GM10266 (cell line): Measurements from ENCODE around the gene FZR1.

ENCODE experiments used
- DNase-seq: peaks from one replicate; pipeline ENCODE4 v3.0.0; 2012; ENCODE audit errors: extremely low spot score
- CTCF ChIP-seq: IDR thresholded peaks from 2 replicates; pipeline ENCODE4 v1.5.1; 2012; ENCODE audit warnings: mild to moderate bottlenecking, low read depth; ENCODE audit not compliant: control insufficient read depth, insufficient read depth; ENCODE audit errors: missing control alignments

Gene FZR1

GRCh38 chr19:3499738-3500428 lies 6.2 kb upstream of the FZR1 start:
- no peak for TF ChIP-seq CTCF

GRCh38 chr19:3500429-3501101 lies 5.5 kb upstream of the FZR1 start, which contains the start of gene DOHH:
DOHH (minus strand) TSS chr19:3500674; CDS start chr19:3496814, 3,860 bp downstream.
- TF ChIP-seq CTCF: no peak
- DNase-seq: peak; percentile 97

More at GRCh38 chr19:3499738-3500428, 6.2 kb upstream of the FZR1 start:
- no peak for DNase-seq

GRCh38 chr19:3501780-3502179 lies 4.3 kb upstream of the FZR1 start:
- no peak for TF ChIP-seq CTCF
- DNase-seq: no peak

DNA sequence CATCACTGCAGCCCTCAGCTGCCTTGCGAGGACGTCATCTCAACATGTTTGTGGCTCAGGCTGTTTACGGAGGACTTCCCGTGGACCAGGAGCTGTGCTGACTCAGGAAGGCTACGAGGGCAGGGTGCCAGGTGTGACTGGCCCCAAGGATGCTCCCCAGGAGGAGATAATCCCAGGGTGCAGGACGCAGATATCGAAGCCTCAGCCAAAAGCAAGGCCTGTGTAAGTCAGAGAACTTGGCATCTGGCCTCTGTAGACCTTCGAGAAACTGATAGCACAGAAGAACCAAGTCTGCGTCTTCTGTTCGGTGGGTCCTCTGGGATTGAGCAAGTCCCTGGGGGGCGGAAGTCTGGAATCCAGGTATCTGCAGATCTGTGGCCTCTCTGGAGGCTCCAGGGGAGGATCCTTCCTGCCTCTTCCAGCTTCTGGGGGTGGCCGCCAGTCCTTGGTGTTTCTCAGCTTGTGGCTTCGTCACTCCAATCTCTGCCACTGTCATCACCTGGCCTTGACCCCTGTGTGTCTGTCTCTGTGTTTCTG lies 3.0 kb upstream of the FZR1 start:
- TF ChIP-seq CTCF: no peak
- DNase-seq: no peak

GRCh38 chr19:3504735-3505134 lies 1.4 kb upstream of the FZR1 start:
- DNase-seq: no peak
- TF ChIP-seq CTCF: no peak

- no peak for TF ChIP-seq CTCF
- DNase-seq: peak; percentile 73
Measured at GRCh38 chr19:3506384-3507340, 551 bp downstream of the FZR1 start.
